Measurements from ENCODE around the gene C1QTNF6.

C1QTNF6 gene

DNA sequence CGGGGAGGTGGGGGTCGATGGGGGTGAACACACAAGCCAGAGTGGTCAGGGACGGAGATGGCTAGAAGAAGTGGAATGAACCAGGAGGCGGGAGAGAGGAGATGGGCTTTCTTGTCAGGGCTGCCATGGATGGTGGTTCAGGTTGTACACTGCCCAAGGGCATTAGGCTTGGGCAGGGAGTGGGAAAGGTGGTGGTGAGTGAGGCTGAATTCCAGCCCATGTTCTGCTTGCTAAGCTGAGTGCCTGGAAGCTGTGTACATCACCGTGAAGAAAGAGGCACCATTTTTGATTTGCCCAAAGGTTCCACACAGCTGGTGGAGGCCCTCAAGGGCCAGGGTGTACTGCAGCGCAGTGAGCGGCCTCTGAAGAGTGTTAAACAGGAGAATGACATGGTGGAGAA, 55.3 kb downstream of the C1QTNF6 start:
- Histone ChIP-seq H3K27me3 (ENCODE audit: insufficient read depth, poor library complexity, severe bottlenecking) (no peaks in the 10 kb centered on the region), H3K27ac (replicated peaks) (no peak overlapping the region), H3K4me3 (replicated peaks; ENCODE audit: insufficient read depth, low read length) (no peak overlapping the region)
- no peak for DNase-seq (ENCODE audit: low read depth in 1 of 2, low spot score in 1 of 2)
- no peak for TF ChIP-seq REST (IDR thresholded peaks at IDR 0.05; ENCODE audit: insufficient replicate concordance, low read depth)
- no peak for TF ChIP-seq GABPA (IDR thresholded peaks at IDR 0.05; ENCODE audit: low read depth)
- TF ChIP-seq CTCF (IDR thresholded peaks at IDR 0.05; ENCODE audit: insufficient read depth, low read length): no peak
- TF ChIP-seq SPI1 (IDR thresholded peaks at IDR 0.05; ENCODE audit: borderline replicate concordance, low read depth): no peak
- TF ChIP-seq POLR2AphosphoS5 (IDR thresholded peaks at IDR 0.05; ENCODE audit: low read depth): no peak
